Stimulated activated CD4-positive, alpha-beta T cell treated with anti-CD3 and anti-CD28 coated beads, Interleukin-4, amount 100 ng/mL, for 24 hours (primary cell): ENCODE data around the gene CDK17.
"Not testable (repeated sequence)": the region's sequence is repeated elsewhere in the genome, so short reads cannot be mapped to it uniquely, and the experiment has no call there.

Experiments used
- DNase-seq: peaks from one replicate; pipeline ENCODE4 v3.0.0-alpha.2; 2020

Gene CDK17

DNA sequence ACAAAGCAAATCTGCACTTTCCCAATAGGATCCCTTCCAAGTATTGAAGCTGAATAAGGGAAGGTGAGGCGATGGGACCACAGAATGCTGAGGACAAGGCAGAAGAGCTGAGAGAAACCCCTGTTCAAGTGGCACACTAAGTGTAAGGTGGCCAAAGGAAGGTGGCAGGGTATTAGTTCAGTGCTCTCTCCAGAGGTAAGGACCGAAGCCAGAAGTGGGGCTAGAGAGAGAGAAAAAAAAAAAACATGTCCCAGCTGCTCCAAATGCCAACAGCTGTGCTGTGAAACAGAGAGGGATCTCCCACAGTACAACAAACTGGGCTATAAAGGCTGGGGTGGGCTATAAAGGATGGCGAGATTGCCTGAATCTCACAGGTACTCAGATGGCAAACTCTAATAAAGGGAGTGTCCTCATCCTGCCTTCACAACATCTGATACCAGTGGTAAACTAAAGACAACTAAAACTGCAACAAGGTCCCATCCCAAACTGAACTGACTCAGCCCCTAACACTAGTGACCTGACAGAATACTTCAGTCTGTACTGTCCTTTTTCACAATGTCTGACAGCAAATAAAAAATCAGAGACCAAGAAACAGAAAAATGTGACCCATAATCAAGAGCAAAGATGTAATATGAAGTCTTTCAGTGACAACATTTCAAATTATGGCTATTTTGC is 47.9 kb downstream of the CDK17 start:
- DNase-seq, result no peak

DNA sequence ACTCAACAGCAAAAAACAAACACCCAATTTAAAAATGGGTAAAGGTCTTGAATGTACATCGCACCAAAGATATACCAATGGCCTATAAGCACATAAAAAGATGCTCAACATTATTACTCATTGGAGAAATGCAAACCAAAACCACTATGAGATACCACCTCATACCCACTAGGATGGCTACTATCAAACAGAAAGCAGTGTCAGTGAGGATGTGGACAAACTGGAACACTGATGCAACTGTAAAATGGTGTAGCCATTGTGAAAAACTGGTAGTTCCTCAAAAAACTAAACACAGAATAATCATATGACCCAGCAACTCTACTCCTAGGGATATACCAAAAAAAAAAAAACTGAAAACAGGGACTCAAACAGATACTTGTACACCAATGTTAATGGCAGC is 49.3 kb downstream of the CDK17 start:
- no peak for DNase-seq

DNA sequence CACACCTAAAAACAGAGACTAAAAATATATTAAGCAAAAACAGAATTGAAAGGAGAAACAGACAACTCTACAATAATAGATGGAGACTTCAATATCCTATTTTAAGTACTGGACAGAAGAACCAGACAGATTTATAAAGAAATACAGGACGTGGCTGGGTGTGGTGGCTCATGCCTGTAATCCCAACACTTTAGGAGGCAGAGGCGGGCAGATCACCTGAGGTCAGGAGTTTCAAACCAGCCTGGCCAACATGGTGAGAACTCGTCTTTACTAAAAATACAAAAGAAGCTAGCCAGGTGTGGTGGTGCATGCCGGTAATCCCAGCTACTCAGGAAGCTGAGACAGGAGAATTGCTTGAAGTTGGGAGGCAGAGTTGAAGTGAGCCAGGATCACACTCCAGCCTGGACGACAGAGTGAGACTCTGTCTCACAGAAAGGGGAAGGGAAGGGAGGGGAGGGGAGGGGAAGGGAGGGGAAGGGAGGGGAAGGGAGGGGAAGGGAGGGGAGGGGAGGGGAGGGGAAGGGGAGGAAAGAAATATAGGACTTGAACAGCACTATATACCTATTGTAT is 53.0 kb downstream of the CDK17 start:
- no peak for DNase-seq

DNA sequence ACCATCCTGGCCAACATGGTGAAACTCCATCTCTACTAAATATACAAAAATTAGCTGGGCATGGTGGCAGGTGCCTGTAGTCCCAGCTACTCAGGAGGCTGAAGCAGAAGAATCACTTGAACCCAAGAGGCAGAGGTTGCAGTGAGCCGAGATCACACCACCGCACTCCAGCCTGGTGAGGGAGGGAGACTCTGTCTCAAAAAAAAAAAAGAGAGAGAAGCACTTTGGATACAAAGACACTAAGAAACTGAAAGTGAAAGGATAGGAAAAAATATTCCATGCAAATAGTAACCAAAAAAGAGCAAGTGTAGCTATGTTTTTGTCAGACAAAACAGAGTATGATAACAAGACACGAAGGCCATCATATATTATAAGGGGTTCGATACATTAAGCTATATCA is 53.5 kb downstream of the CDK17 start:
- not testable (repeated sequence) for DNase-seq

DNA sequence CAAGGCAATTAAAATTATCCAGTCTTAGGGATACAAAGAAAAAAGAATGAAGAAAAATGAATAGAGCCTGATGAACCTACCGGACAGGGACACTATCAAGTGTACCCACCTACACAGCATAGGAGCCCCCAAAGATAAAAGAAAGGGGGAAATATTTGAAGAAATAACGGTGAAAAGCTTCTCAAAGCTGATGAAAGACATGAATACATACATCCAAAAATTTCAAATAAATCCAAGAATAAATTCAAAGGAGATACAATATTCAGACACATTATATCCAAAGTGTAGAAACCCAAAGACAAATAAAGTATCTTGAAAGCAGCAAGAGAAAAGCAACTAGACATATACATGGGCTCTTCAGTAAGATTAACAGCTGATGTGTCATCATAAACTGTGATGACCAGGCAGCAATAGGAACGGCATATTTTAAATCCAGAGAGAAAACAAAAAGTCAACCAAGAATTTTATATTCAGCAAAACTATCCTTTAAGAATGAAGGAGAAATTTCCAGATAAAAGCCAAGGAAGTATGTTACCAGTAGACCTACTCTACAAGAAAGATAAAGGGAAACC is 56.0 kb downstream of the CDK17 start:
- no peak for DNase-seq

DNA sequence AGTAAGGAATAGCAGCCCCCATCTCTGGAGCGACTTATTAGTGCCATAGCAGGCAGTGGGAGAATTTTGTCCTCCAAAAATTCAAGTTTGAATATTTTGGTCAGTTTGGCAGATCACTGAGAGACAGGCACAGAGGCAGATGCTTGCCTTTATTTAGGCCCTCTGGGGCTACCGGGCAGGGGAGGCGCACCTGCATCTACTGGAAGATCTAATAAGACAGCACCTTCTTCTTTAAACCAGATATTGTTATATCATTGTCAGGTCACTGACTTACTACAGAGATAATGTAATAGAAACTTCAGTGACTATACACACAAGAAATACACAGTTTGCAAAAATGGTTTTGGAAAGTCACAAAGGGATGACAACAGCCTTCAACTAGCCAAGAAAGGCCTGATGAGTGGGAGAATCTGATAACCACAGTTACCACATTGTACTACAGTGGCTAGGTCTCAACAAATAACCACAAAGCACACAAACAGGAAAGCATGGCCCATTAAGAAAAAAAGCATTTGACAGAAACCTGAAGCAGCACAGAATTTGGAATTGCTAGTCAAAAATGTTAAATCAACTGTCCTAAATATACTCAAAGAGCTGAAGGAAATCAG is 56.8 kb downstream of the CDK17 start:
- no peak for DNase-seq

DNA sequence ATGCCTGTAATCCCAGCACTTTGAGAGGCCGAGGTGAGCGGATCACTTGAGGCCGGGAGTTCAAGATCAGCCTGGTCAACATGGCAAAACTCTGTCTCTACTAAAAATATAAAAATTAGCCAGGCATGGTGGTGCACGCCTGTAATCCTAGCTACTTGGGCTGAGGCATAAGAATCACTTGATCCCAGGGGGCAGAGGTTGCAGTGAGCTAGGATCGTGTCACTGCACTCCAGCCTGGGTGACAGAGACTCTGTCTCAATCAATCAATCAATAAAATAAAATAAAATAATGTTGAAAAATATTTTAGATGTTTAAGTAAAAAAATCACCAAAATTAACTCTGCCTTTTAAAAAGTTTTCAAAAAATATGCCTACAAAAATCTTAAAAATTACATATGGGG is 60.6 kb downstream of the CDK17 start:
- DNase-seq, result not testable (repeated sequence)

DNA sequence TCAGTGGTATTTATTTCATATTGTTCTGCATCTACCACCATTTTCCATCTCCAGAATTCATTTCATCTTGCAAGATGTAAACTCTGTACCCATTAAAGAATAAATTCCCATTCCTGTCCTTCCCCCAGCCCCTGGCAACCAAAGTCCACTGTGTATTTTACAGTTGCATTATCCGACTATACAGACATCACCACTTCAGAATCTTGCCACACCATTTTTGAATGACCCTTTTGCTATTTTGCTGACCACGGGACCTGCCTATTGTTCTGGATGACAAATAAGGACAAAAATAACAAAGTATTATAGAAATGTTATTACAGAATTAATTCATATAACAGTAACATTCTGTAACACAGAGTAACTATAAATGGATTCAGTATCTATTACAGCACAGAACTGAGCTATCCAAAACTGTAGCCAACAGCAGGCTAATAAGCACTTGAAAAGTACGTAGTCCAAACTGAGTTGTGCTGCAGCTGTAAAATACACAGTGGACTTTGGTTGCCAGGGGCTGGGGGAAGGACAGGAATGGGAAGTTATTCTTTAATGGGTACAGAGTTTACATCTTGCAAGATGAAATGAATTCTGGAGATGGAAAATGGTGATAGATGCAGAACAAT is 61.3 kb downstream of the CDK17 start:
- DNase-seq, result no peak

DNA sequence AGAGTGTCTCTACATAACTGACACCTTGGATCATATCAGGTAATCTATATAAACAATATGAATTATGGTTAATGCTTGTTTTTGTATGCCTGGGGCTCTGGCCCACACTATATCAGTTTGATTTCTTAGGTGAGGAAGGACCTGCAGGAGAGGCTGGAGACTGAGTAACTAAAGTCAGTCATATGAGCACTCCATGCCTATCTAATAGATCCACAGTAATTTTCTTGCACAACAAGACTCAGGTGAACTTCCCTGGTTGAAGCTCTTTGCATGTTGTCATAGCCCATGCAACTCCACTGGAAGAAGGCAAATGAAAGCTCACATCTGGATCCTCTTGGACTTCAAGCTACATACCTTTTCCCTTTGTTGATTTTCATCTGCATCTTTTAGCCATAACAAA is 62.3 kb downstream of the CDK17 start:
- no peak for DNase-seq

DNA sequence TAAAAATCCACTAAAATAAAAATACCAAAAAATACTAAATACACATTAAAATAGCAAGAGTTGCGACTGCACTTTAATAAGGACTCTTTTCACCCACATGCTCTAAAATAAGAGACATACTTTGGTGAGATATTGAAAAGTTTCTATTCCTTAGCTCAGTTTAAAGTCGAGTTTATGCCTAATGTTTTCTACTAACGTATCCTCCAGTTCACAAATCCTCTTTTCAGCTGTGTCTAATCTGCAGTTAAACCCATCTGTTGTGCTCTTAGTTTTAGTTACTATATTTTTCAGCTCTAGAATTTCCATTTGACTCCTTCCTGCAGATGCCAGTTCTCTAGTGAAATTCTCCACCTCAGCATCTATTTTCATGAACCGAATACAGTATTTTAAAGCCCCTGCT is 63.8 kb downstream of the CDK17 start:
- DNase-seq, result no peak

DNA sequence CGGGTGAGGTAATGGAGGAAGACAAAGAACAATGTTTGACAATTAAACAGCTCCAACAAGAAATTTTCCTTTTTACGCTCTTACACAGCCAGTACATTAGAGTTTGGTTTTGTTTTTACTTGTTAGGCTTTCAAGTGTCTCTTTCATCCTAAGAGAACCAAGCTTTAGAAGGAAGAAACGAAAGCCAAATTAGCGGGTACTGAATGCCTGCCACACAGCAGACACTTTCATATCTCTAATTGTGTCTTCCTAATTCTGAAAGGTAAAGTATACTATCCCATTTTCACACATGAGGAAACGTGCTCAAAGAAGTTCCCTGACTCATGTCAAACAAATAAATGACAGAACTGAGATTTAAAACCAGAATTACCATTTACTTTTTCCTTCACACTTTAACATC is 65.0 kb downstream of the CDK17 start:
- DNase-seq, result no peak

DNA sequence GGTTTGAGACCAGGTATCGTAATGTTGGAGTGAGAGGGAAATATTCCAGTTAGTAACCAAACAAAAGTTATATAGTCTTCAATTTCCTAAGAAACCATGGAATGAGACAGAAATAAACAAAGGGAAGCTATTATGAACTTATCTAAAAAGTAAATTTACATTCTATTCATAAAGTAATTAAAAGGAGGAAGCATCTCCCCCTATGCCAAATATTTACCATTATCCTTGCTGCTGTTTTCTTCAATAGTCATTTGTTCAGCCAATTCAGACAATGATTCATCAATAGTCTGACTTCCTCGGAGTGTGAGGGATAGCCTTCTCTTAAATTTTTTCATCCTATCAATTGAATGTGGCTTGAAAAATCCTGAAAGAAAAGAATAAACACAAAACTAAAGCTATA is 65.7 kb downstream of the CDK17 start:
- DNase-seq, result no peak

DNA sequence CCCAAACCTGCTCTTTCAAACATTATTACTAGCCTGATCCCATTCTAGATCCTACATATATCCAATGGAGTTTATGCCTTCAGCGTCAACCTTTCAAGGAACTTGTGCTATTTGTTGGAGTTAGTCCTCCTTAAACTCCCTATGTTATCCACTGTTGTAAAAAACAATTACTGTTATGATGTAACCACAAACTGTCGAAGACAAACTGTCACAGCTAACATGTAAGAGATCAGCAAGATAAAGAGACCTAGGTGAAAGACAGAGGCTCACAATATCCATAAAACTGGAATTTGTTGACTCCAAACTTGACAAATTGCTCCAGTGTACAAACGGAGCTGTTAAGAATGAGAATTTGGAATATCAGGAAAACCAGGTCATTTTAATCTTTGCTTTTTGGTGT is 70.7 kb downstream of the CDK17 start:
- no peak for DNase-seq

DNA sequence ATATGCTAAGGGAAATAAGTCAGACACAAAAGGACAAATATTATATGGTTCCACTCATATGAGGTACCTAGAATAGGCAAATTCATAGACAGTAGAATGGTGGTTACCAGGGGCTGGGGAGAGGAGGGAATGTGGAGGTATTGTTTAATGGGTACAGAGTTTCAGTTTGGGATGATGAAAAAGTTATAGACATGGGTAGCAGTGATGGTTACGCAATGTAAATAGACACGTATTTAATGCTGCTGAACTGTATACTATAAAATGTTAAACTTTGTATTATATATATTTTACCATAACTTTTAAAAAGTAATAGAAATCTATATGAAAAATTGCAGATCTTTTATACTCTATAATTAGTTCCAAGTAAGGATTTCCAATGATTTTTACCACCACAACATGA is 71.2 kb downstream of the CDK17 start:
- DNase-seq, result no peak

DNA sequence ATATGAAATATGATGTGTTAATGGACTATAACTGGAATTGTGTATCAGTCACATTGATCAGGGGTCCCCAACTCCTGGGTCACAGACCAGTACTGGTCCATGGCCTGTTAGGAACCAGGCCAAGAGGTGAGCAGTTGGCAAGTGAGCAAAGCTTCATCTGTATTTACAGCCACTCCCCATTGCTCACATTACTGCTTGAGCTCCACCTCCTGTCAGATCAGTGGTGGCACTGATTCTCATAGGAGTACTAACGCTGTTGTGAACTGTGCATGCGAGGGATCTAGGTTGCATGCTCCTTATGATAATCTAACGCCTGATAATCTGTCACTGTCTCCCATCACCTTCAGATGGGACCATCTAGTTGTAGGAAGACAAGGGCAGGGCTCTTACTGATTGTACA is 72.3 kb downstream of the CDK17 start:
- no peak for DNase-seq

DNA sequence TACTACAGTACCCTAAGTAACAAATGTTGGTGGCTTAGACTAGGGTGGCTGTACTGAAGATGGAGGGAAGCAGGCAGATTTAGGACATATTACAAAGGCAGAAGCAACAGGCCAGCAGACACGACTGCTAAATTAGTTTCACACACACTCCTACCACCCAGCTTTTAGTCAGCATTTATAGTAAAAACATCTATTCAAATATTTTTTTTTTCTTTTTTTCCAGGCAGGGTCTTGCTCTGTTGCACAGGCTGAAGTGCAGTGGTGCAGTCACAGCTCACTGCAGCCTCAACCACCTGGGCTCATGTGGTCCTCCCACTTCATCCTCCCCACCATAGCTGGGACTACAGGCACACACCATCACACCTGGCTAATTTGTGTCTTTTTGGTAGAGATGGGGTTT is 72.9 kb downstream of the CDK17 start:
- DNase-seq, result no peak

DNA sequence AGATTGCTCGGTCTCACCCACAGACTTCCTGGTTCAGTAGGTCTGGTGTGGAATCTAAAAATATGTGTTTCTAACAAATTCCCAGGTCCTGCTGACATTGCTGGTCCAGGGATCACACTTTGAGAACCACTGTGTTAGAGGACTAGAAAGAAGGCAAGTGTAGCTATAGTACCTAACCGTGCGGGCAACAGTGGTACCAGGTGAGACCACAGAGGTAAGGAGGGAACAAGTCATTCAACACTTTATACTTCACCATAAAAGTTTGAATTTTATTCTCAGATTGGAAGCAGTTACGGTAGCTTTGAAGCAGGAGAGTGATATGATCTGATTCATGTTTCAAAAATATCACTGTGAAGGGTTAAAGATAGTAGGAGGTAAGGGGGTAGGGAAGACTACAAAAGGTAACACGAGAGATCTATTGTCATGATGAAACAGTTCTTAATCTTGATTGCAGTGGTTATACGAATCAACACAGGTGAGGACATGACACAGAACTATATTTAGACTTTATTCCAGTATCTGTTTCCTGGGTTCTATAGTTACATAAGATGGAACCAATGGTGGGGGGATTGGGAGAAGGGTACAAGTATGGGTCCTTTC is 73.5 kb downstream of the CDK17 start:
- no peak for DNase-seq

DNA sequence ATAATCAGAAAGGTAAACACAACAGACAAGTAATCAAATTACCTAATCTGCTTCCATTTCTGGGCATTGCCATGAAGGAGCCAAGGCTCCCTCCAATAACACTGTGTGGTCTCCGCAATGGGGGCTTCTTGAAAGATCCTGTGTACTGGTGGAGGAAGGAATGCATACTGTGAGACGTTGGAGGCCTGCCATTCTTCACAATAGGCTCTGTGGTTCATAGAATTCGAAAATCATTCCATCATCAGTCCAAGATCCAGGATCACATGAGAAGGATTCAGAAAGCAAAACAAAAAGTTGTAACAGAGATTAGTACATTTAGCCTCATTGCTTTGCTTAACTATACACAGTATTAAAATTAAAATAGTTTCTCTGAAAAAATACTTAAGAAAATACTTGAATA is 76.3 kb downstream of the CDK17 start:
- no peak for DNase-seq

DNA sequence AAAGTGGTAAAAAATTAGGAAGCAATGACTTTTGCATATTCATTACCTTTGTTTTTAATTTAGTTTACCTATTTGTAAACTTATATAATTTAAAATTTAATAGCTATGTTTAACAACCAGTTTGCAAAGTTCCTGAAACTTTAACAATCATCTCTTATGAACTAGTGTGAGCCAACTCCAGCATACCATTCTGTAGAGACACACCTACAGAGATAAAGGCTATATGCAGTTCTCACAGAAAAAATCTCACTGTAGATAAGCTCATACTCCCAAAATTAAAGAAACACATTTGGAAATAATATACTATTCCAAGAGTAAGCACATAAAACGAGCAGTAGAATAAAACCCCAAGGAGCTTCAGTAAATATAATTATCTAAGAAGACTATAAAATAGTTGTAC is 77.5 kb downstream of the CDK17 start:
- no peak for DNase-seq

DNA sequence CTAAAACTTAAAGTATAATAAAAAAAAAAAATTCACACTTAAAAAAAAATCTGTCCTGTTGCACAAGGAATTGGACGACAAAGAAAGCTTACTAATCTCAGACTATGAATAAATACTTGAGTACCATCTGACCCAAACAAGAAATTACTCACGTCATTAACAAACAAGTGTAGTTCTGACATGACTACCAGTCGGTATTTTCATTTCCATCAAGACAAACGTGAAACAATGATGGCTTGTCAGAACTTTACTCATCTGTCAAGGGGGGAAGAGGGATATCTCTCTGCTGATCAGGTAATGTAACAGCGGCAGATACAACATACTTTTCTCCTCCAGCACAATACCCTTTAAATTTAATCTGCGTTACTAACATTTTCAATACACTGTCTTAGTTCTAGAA is 78.3 kb downstream of the CDK17 start:
- DNase-seq, result no peak

DNA sequence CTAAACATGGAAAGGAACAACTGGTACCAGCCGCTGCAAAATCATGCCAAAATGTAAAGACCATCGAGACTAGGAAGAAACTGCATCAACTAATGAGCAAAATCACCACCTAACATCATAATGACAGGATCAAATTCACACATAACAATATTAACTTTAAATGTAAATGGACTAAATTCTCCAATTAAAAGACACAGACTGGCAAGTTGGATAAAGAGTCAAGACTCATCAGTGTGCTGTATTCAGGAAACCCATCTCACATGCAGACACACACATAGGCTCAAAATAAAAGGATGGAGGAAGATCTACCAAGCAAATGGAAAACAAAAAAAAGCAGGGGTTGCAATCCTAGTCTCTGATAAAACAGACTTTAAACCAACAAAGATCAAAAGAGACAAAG is 82.4 kb downstream of the CDK17 start:
- not testable (repeated sequence) for DNase-seq

DNA sequence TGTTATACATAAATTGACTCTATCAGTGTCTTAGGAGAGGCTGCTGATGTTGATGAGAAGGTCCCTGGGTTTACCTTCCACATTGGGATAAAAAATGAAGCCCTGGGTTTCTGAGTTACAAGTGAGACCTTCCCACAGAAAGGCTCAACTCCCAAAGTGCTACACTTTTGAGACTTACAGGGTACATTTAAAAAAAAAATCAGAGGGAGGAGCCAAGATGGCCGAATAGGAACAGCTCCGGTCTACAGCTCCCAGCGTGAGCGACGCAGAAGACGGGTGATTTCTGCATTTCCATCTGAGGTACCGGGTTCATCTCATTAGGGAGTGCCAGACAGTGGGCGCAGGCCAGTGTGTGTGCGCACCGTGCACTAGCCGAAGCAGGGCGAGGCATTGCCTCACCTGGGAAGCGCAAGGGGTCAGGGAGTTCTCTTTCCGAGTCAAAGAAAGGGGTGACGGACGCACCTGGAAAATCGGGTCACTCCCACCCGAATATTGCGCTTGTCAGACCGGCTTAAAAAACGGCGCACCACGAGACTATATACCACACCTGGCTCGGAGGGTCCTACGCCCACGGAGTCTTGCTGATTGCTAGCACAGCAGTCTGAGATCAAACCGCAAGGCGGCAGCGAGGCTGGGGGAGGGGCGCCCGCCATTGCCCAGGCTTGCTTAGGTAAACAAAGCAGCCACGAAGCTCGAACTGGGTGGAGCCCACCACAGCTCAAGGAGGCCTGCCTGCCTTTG is 84.3 kb downstream of the CDK17 start:
- DNase-seq, result peak; percentile 6

DNA sequence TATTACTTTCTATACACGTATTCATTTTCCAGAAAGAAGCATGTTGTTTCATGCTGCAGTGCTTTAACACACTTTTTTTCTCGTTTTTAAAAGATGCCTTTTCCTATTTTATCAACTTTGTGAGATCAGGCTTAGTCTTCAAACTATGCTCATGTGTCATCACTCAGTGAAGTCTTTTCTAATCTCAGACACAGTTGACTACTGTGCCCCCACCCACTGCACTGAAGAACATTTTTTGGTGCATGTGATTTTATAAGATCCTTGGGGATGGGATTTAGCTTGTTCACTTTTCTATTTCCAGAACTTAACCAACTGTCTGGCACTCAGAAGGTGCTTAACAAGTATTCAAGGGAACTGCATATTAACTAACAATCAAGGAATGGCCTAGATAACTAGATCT is 85.5 kb downstream of the CDK17 start:
- DNase-seq, result no peak
